ENCODE data around the gene EMID1.

- TF ChIP-seq, protein P1, sequence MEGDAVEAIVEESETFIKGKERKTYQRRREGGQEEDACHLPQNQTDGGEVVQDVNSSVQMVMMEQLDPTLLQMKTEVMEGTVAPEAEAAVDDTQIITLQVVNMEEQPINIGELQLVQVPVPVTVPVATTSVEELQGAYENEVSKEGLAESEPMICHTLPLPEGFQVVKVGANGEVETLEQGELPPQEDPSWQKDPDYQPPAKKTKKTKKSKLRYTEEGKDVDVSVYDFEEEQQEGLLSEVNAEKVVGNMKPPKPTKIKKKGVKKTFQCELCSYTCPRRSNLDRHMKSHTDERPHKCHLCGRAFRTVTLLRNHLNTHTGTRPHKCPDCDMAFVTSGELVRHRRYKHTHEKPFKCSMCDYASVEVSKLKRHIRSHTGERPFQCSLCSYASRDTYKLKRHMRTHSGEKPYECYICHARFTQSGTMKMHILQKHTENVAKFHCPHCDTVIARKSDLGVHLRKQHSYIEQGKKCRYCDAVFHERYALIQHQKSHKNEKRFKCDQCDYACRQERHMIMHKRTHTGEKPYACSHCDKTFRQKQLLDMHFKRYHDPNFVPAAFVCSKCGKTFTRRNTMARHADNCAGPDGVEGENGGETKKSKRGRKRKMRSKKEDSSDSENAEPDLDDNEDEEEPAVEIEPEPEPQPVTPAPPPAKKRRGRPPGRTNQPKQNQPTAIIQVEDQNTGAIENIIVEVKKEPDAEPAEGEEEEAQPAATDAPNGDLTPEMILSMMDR (IDR thresholded peaks at IDR 0.05 in 8 of 11, conservative IDR thresholded peaks at IDR 0.05 in 3 of 11): no peak
- TF ChIP-seq POLR2A (IDR thresholded peaks at IDR 0.05) (no peak), POLR2AphosphoS5 (IDR thresholded peaks at IDR 0.05) (peak in 2 of 3 donors; percentile 41 to 54)
These were observed 52.9 kb downstream of the EMID1 start for GRCh38 chr22:29258407-29259252.

Data from spleen (tissue), 7 donors.